HUES48 (cell line): Measurements from ENCODE around the gene TTC28.

Experiments
- H3K27ac ChIP-seq: one replicate; pipeline ENCODE4 v1.7.0; 2013; ENCODE audit warnings: low read depth, low read length, inconsistent platforms
- H3K27me3 ChIP-seq: 2 replicates; pipeline ENCODE4 v1.6.1; 2013; ENCODE audit warnings: mild to moderate bottlenecking, low read length; ENCODE audit not compliant: control insufficient read depth, insufficient read depth
- H3K36me3 ChIP-seq: 2 replicates; pipeline ENCODE4 v1.6.1; 2013; ENCODE audit warnings: low read length; ENCODE audit not compliant: control insufficient read depth, insufficient read depth
- H3K4me1 ChIP-seq: 2 replicates; pipeline ENCODE4 v1.6.1; 2013; ENCODE audit warnings: mild to moderate bottlenecking, low read length; ENCODE audit not compliant: control insufficient read depth, insufficient read depth
- H3K4me3 ChIP-seq: 2 replicates; pipeline ENCODE4 v1.5.1; 2013; ENCODE audit warnings: mild to moderate bottlenecking, low read depth, low read length
- H3K9ac ChIP-seq: 2 replicates; pipeline ENCODE4 v1.6.1; 2013; ENCODE audit warnings: mild to moderate bottlenecking, low read depth, low read length, moderate library complexity
- H3K9me3 ChIP-seq: 2 replicates; pipeline ENCODE4 v1.6.1; 2013; ENCODE audit warnings: low read length; ENCODE audit not compliant: control insufficient read depth, insufficient read depth

TTC28 gene

GRCh38 chr22:28017558-28017820 is 662.2 kb downstream of the TTC28 start:
- Histone ChIP-seq H3K27me3 (no peaks in the 10 kb centered on the region), H3K4me1 (peaks cover 5% of the 10 kb centered on the region; the same call in 1 of the 2 replicates), H3K36me3 (no peaks in the 10 kb centered on the region), H3K27ac (no peak overlapping the region), H3K9me3 (no peaks in the 10 kb centered on the region), H3K4me3 (no peak overlapping the region), H3K9ac (no peak overlapping the region)

DNA sequence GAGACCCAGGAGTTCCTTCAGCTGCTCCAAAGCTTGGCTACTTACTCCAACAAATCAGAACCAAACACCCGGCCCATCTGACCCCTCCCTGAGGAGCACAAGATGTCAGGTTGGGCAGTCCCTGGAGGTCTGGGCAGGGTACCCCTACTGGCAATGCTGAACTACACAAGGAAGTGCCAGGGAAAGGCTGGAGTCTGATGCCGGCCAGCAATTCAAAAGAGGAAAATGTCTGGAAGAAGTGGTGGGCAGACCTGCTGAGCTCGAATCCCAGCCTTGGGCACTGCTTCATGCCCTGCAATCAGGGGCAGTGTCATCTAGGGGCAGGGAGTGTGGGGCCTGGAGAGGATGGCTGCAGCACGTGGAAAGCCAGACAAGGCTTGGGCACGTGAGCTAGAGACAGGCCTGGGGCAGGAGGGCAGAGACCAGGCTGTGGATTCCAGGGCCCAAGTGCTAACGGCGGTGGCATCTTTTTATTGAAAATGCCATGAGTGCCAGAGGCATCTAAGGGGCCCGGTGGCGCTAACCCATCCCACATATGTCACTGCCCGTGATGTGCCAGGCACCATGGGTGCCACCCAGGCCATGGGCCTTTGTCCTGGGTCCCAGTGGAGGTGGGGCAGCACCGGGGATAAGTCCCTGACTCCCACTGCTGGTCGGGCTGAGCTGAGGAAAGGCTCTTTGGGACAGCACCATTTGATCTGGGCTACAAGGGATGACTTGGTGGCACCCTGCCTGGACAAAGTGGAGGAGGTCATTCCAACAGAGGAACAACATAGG is 662.7 kb downstream of the TTC28 start:
- Histone ChIP-seq H3K9me3 (no peaks in the 10 kb centered on the region), H3K27ac (no peak overlapping the region), H3K9ac (no peak overlapping the region), H3K4me1 (peaks cover 5% of the 10 kb centered on the region; the same call in 1 of the 2 replicates), H3K36me3 (no peaks in the 10 kb centered on the region), H3K4me3 (no peak overlapping the region), H3K27me3 (no peaks in the 10 kb centered on the region)

DNA sequence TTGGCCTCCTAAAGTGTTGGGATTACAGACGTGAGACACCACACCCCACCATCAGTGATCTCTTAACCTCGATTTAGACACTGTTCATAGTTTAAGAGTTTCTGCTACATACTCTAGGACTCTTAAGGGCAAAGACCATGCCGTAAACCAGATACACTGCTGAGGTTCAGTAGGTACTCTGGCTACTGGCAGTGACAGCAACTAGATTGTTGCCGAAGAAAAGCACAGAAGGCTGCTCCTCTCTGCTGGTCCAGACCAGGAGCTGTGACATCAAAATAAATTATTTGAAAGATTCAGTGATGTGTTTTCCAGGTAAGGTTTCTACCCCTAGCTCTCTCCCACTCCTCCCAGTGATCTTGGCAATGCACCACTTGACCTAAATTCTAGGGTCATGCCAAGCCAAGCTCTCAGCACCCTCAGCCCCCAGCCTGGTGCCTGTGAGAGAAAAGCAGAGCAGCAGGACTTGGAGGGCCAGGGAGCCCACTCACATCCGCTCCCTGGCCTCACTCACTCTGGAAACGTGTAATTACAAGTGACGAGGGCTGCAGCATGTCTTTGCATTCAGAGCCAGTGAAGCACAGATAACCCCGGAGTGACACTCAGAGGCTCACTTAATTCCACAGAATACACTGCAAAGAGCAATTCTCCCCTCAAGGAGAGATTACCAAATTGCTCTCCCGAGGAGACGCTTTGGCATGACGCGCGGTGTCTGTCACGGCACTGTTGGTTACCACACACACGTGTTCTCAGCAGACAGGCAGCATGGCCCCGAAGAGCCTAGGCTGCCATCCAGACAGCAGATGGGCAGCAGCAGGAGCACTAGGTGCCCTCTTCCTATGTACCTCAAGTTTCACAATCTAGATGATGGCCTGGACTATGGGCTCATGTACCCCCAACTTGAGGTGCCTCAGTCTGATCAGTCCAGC is 663.7 kb downstream of the TTC28 start:
- Histone ChIP-seq H3K9me3 (no peaks in the 10 kb centered on the region), H3K27me3 (no peaks in the 10 kb centered on the region), H3K27ac (no peak overlapping the region), H3K4me1 (peaks cover 5% of the 10 kb centered on the region; the same call in 1 of the 2 replicates), H3K9ac (no peak overlapping the region), H3K4me3 (no peak overlapping the region), H3K36me3 (no peaks in the 10 kb centered on the region)

GRCh38 chr22:28015046-28015425 is 664.6 kb downstream of the TTC28 start:
- H3K4me3 ChIP-seq, result no peak overlapping the region
- no peaks in the 10 kb centered on the region for H3K4me1 ChIP-seq
- H3K27ac ChIP-seq, result no peak overlapping the region
- H3K9ac ChIP-seq, result no peak overlapping the region
- no peaks in the 10 kb centered on the region for H3K9me3 ChIP-seq
- no peaks in the 10 kb centered on the region for H3K27me3 ChIP-seq
- no peaks in the 10 kb centered on the region for H3K36me3 ChIP-seq

DNA sequence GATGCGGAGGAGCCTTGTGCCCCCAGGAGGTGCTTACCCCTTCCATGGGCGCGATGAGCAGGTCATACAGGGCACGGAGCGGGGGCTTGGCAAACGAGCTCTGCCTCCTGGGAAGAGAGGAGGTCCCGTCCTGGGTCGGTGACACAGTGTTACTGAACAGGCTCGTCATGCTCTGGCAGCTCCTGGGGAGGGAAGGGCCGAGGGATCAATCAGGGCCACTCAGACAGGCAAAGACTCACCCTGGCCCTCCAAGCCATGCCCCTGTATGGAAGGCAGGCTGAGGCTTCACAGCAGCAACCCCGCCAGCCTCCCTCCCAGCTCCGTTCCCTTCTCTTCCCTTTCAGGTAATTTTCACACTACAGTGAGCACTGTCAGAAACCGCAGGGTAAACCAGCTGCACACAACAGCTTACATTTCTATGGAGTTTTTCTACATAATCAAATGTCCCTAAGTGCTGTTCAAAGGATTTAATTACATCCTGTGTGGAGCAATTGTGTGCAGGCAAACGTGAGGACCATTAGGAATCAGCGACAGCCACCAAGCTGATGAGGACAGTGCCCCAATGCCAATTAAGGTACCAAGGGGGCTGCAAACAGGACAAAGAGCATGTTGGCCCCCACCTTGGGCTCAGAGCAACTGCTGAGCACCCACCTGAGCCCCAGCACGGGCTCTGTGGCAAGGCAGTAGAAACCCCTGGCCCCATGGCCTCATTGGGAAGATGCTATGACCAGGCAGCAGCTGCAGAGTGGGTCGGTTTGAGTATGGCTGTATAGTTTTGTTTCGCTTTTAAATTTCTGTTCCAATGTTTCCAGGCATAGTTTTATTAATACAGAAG is 665.2 kb downstream of the TTC28 start:
- H3K4me1 ChIP-seq, result no peaks in the 10 kb centered on the region
- no peak overlapping the region for H3K4me3 ChIP-seq
- H3K36me3 ChIP-seq, result no peaks in the 10 kb centered on the region
- H3K9ac ChIP-seq, result no peak overlapping the region
- no peaks in the 10 kb centered on the region for H3K9me3 ChIP-seq
- H3K27ac ChIP-seq, result no peak overlapping the region
- H3K27me3 ChIP-seq, result no peaks in the 10 kb centered on the region

GRCh38 chr22:28013611-28014010 is 666.0 kb downstream of the TTC28 start:
- Histone ChIP-seq H3K9ac (no peak overlapping the region), H3K27me3 (no peaks in the 10 kb centered on the region), H3K4me3 (no peak overlapping the region), H3K36me3 (no peaks in the 10 kb centered on the region), H3K9me3 (no peaks in the 10 kb centered on the region), H3K4me1 (no peaks in the 10 kb centered on the region), H3K27ac (no peak overlapping the region)

DNA sequence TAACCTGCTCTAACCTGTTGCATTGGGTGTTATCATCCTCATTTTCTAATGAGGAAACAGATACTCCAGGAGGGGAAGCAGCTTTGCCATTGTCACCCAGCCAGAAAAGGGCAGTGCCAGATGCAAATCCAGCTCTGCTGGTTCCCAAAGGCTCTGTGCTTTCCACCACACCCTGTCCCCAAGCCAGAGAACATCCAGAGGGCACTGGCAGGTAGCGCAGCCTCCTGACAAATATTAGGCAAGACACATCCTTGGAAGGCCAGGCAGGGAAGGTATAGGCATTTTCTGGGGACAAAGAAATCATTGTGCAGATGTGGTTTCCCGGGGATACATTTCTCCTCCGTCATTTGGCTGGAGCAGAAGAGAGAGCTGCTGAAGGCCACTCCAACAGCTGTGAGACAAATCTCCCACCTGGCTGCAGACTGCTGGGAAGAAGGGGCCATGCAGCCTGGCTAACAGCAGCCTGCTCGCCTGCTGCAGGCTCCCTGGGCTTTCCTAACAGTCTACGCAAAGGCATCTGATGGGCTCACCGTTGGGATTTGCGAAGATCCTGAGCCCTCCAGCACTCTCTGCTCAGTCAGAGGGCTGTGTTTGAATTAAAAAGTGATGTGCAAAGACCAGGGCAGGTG is 666.7 kb downstream of the TTC28 start:
- H3K36me3 ChIP-seq, result no peaks in the 10 kb centered on the region

DNA sequence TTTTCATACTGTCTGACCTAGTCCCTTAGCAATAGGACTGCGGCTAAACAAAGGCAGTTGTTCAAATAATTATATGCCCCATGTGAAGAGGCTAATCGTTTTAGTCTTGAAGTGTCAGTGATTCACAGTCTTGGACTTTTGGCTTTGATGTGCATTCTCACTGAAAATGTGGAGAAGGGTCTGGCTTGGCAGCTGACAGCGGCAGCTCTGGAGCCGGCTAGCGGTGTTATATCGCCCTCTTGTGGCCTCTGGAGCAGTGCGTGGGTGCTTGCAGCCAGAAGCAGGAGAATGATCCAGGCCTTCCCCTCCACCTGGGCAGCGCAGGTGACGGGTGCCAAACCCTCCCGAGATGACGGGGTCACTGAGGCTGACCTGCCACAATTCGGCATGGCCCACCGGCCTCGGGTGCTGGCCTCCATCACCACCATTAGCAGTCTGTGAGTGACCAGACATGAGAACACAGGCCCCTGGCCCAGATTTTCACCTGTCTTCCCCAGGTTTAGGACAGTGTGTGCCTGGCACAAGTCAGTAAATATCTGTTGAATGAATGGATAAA is 670.3 kb downstream of the TTC28 start:
- Histone ChIP-seq H3K36me3 (no peaks in the 10 kb centered on the region), H3K9ac (no peak overlapping the region)

More for the DNA sequence above, 666.7 kb downstream of the TTC28 start:
- H3K4me3 ChIP-seq, result no peak overlapping the region
- no peak overlapping the region for H3K9ac ChIP-seq
- no peaks in the 10 kb centered on the region for H3K27me3 ChIP-seq
- H3K9me3 ChIP-seq, result no peaks in the 10 kb centered on the region
- H3K27ac ChIP-seq, result no peak overlapping the region
- H3K4me1 ChIP-seq, result no peaks in the 10 kb centered on the region

DNA sequence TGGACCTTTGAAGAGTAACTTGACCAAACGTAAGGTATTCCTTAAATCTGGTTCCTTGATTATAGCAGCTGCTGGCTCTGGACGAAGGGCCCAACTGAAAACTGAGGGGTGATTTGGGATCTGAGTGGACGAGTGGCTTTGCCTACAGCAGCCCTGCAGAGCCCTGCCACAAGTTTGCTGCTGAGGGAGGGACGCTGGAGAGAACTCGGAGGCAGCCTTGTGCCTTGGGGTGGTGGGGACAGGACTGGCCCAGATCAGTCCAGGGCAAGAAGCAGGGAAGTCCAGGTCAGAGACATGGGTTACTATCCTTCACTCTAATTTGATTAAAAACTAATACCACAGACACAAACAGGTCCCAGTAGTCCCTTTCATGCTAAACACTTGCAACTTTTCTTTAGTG is 671.0 kb downstream of the TTC28 start:
- no peak overlapping the region for H3K27ac ChIP-seq
- no peaks in the 10 kb centered on the region for H3K36me3 ChIP-seq
- no peaks in the 10 kb centered on the region for H3K9me3 ChIP-seq
- H3K27me3 ChIP-seq, result no peaks in the 10 kb centered on the region
- no peak overlapping the region for H3K9ac ChIP-seq
- H3K4me1 ChIP-seq, result no peaks in the 10 kb centered on the region
- H3K4me3 ChIP-seq, result no peak overlapping the region

More for the DNA sequence above, 670.3 kb downstream of the TTC28 start:
- Histone ChIP-seq H3K9me3 (no peaks in the 10 kb centered on the region), H3K27me3 (no peaks in the 10 kb centered on the region), H3K4me1 (no peaks in the 10 kb centered on the region), H3K4me3 (no peak overlapping the region), H3K27ac (no peak overlapping the region)

DNA sequence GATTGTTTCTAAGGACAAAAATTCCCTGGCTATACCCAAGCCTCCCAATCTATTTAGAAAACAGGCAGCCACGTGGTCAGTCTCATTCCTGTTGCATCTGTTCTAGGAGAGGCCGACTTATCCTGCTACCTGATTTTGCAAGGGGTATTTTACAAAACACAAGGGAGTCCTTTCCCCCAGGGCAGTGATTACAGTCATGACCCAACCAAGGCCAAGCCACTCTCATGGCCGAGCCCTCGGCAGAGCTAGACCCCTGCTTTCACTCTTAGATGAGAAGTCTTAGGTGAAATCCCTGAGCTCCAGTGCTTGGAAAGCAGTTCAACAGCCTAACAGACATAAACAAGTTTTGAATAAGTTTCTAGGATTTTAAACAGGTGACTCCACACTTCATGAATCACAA is 671.6 kb downstream of the TTC28 start:
- no peaks in the 10 kb centered on the region for H3K9me3 ChIP-seq
- H3K27ac ChIP-seq, result no peak overlapping the region
- H3K4me1 ChIP-seq, result no peaks in the 10 kb centered on the region
- H3K27me3 ChIP-seq, result no peaks in the 10 kb centered on the region
- no peak overlapping the region for H3K4me3 ChIP-seq
- no peak overlapping the region for H3K9ac ChIP-seq
- H3K36me3 ChIP-seq, result no peaks in the 10 kb centered on the region
